Heart right ventricle (tissue), 16 donors: ENCODE data around the gene KRTAP10-2. TPM values are rescaled to one million over a fixed set of nuclear protein-coding genes. Genes with fewer than 3 reads are reported as not detected.

ENCODE experiments used
- ATAC-seq, 8 donors: fragments of 200-7000 bp; cut with Tn5 transposase; one replicate each; pipeline ENCODE4 v1.9.1; 2020; ENCODE audit warnings: mild to moderate bottlenecking in 8 of 8, moderate library complexity in 8 of 8, moderate number of reproducible peaks in 1 of 8
- DNase-seq, 2 donors: peaks; one replicate each; pipeline ENCODE4 v3.0.0-alpha.2; 2020
- H3K27ac ChIP-seq, 10 donors: fragments of 200-600 bp; sonication (generic) in 2 of 10; one replicate each; pipeline versions ENCODE4 v1.5.0 to v1.8.0; 2020 to 2022; ENCODE audit warnings: mild to moderate bottlenecking in 3 of 10
- H3K27me3 ChIP-seq, 7 donors: fragments of 200-600 bp; one replicate each; pipeline ENCODE4 v1.8.0; 2021 to 2022; ENCODE audit warnings: mild to moderate bottlenecking in 2 of 7
- H3K36me3 ChIP-seq, 9 donors: fragments of 200-600 bp; sonication (generic) in 1 of 9; one replicate each; pipeline versions ENCODE4 v1.5.0 to v1.8.0; 2020 to 2022; ENCODE audit warnings: mild to moderate bottlenecking in 2 of 9
- H3K4me1 ChIP-seq, 9 donors: fragments of 200-600 bp; sonication (generic) in 1 of 9; one replicate each; pipeline versions ENCODE4 v1.5.0 to v1.8.0; 2020 to 2022; ENCODE audit warnings: mild to moderate bottlenecking in 4 of 9
- H3K4me3 ChIP-seq, 10 donors: fragments of 200-600 bp; sonication (generic) in 2 of 10; one replicate each; pipeline versions ENCODE4 v1.5.0 to v1.8.0; 2020 to 2022; ENCODE audit warnings: mild to moderate bottlenecking in 7 of 10, moderate library complexity in 2 of 10
- H3K9me3 ChIP-seq, 11 donors: fragments of 200-600 bp in 10 of 11; sonication (generic) in 2 of 11; one replicate each; pipeline versions ENCODE4 v1.5.0 to v1.8.0; 2013 to 2022; ENCODE audit warnings: mild to moderate bottlenecking in 2 of 11, control low read depth in 1 of 11, moderate library complexity in 1 of 11
- WGBS, 2 donors: extraction: QIAGEN DNeasy Blood & Tissue Kit; methylation state at CpG; one replicate each; pipeline ENCODE4 v1.1.7; 2013; ENCODE audit warnings: inconsistent platforms in 1 of 2; 5-methylcytosine and 5-hydroxymethylcytosine counted together
- intact Hi-C, 10 donors: fragments of 100-400 bp; cut with DNase I; formaldehyde crosslinking; loops; one replicate each; pipeline versions ENCODE4 v1.11.1 to v1.14.2; 2022
- polyA plus RNA-seq, 2 donors: library from polyadenylated mRNA; stranded (reverse); fragments of 200-250 nt; gene quantifications; one replicate each; pipeline ENCODE4 v1.2.3, GENCODE V29; 2013
- total RNA-seq, 10 donors: library from RNA; stranded (reverse); fragmentation: NEBNext Ultra II Directional in 3 of 10; extraction: Animal tissue kit (Norgen Biotek cat#: 25700) in 3 of 10; gene quantifications; one replicate each; pipeline versions ENCODE4 v1.2.1 to v1.2.4, GENCODE V29; 2021 to 2023
- TF ChIP-seq, protein P1 (sequence below), 9 donors: fragments of 200-600 bp; sonication (generic) in 2 of 9; IDR thresholded peaks; one replicate each; pipeline versions ENCODE4 v1.5.0 to v1.8.0; 2021 to 2022; ENCODE audit warnings: antibody characterized with exemption in 9 of 9, mild to moderate bottlenecking in 5 of 9, moderate library complexity in 1 of 9
- donor health status: Arrhythmogenic right ventricular cardiomyopathy.
- donor health status: ischemic (EF 13 %, LVEDD 7.1; RV severe dilation, severe dysfunction).
- donor health status: healthy with polysubstance abuse.
- donor health status: DM: no; HTN: yes; CAD: no.
- donor health status: DM: no; HTN: no; CAD: no.
- donor health status: ischemic (EF 25% LVEDD 6.9; RV normal size, moderate dysfunction).
- donor health status: ischemic (EF 25% LVEDD 5.7; RV mildly dilated, moderate dysfunction).
- donor health status: healthy.
- donor health status: DM: yes; HTN: yes; CAD: no.
- donor health status: Ischemic cardiomyopathy.
- donor health status: ischemic (EF 35%, LVEDD 5.7; RV mildly dilated, moderate dysfunction).
- donor health status: nonischemic (EF 11% LVEDD 7.7; RV severe dilation, severe dysfunction).
- donor health status: DM: yes; HTN: yes; CAD: no.
- donor health status: PGD.
- donor health status: ischemic (EF 29% LVEDD 5.4; RV normal size, mild dysfunction).
- donor health status: nonischemic (EF 23%, LVEDD 6.1; RV moderate dilation, normal function).

KRTAP10-2 gene
- total and polyA plus RNA-seq, 12 donors: not detected

DNA sequence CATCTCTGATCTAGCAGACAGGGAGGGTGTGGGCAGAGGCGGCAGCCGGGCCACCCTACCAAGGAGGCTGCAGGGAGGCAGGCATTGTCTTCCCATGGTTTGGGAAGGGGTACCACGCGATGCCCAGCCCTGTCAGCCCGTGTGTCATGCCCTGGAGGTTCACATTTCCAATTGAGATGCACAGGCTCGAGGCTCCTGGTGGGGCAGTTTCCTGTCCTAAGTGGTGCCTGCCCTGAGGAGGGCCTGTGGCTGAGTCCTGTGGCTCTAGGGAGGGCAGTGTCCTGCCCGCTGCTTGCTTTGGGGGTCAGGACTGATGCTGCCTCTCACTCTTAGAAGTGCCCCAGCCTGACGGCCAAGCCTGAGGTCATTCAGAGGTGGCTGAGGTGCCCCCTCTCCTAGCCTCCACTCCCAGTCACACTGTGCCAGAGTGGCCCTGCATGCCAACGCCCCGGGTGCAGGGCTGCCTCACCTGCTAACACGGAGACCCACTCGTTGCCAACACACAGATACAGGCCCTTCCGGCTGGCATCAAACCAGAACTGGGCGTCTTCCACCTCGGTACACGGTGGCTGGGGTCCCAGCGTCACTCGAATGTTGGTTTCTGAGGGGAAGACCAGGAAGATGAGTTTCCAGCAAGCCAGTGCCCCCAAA, 23.2 kb downstream of the KRTAP10-2 start:
- Histone ChIP-seq H3K4me3 (no peak overlapping the region), H3K27ac (no peak overlapping the region), H3K27me3 (peaks cover 0 to 42% (median 3%) of the 10 kb centered on the region in 7 donors), H3K9me3 (no peaks in the 10 kb centered on the region), H3K4me1 (no peaks in the 10 kb centered on the region), H3K36me3 (no peaks in the 10 kb centered on the region)
- DNase-seq: peak in 1 of 2 donors; percentile 4
- ATAC-seq: no peak
- 80 to 83% methylated on average over 18 of the region's 18 CpGs for WGBS, 2 donors
- intact Hi-C loops: no loop called here
- TF ChIP-seq, protein P1, sequence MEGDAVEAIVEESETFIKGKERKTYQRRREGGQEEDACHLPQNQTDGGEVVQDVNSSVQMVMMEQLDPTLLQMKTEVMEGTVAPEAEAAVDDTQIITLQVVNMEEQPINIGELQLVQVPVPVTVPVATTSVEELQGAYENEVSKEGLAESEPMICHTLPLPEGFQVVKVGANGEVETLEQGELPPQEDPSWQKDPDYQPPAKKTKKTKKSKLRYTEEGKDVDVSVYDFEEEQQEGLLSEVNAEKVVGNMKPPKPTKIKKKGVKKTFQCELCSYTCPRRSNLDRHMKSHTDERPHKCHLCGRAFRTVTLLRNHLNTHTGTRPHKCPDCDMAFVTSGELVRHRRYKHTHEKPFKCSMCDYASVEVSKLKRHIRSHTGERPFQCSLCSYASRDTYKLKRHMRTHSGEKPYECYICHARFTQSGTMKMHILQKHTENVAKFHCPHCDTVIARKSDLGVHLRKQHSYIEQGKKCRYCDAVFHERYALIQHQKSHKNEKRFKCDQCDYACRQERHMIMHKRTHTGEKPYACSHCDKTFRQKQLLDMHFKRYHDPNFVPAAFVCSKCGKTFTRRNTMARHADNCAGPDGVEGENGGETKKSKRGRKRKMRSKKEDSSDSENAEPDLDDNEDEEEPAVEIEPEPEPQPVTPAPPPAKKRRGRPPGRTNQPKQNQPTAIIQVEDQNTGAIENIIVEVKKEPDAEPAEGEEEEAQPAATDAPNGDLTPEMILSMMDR (IDR thresholded peaks at IDR 0.05): no peak

DNA sequence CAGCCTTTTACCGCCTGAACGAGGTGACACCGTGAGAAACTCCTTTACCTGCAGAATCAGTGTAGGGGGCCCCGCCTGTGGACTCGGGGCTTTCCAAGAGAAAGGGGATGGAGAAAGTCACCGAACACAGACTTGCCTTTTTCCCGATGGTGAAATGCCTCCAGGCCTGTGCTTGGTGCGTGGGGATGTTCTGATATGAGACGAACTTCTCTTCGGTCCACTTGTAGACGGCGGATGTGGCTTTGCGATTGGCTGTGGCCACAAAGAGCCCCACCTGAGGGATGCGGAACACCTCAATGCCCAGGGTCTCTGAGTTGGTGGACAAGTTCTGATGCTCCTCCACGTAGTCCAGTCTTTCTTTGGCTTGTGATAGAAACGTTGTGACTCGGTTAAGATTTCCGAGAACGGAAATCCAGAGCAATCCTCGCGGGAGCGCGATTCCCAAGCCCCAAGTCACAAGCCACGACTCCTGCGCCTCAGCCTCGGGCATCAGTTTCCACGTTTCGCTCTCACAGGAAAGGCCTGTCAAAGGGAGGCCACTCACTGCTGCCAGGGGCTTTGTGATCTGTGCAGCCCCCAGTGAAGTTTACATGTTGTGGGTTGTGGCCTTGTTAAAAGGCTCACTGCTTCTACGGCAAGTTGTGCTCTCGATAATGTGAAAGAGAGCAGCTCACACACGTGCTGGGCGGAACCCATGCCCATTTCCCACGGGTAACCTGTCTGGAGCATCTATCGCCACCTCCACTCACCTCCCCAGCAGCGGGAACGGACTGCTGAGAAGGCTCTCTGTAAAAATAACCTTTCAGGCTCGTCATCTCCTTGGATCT, 23.9 kb downstream of the KRTAP10-2 start:
- 86 to 87% methylated on average over 37 of the region's 37 CpGs for WGBS, 2 donors
- Histone ChIP-seq H3K27ac (no peak overlapping the region), H3K27me3 (peaks cover 0 to 42% (median 3%) of the 10 kb centered on the region in 7 donors), H3K4me1 (no peaks in the 10 kb centered on the region), H3K36me3 (no peaks in the 10 kb centered on the region), H3K4me3 (no peak overlapping the region), H3K9me3 (no peaks in the 10 kb centered on the region)
- intact Hi-C loops: no loop called here
- TF ChIP-seq, protein P1 (IDR thresholded peaks at IDR 0.05): no peak
- DNase-seq (no peak), ATAC-seq (no peak)

DNA sequence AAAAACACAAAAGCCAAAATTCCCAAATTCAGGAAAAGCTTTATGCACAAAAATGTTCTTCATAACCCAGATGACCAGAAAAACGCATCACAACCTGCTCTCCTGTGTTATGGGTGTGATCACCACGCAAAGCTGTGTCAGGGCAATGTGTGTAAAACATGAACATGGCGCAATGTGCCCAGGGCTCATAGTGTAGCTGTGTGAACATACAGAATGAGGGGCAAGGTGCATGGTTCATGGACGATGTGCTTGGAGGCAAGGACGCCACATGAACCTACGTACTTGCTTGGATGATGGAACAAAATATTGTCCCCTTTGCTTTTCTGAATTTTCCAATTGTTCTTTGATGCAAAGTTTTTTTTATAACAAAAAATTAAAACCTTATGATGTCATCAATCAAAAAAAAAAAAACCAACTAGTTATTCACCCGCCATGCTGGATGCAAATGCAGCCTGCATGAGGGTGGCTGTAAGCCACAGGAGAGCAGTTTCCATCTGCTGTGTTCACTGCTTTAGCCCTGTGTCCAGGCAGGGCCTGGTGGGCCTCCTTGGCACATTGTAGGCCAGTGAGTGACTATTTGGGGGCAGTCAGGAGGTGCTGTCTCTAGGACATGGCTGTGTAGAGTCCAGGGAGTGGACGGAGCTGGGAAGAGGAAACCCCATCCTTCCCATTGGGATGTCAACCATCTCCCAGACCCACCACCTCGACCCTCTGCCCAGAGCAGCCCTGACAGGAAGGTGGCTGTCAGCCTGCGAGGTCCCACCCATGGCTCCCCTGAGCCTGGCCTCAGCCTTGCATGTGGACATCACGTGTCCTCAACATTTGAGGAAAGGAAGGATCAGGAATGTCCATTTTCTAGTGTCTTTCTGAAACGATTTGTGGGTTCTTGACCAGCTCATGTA, 25.0 kb downstream of the KRTAP10-2 start:
- Histone ChIP-seq H3K27me3 (peaks cover 0 to 39% (median 7%) of the 10 kb centered on the region in 7 donors), H3K4me3 (no peak overlapping the region), H3K9me3 (no peaks in the 10 kb centered on the region), H3K36me3 (no peaks in the 10 kb centered on the region), H3K27ac (no peak overlapping the region), H3K4me1 (no peaks in the 10 kb centered on the region)
- DNase-seq: no peak
- ATAC-seq: no peak
- 84 to 87% methylated on average over 12 of the region's 12 CpGs for WGBS, 2 donors
- intact Hi-C loops: no loop called here
- TF ChIP-seq, protein P1 (IDR thresholded peaks at IDR 0.05): no peak
